ENCODE measurements around the gene ATP8A2. TPM values are rescaled to one million over a fixed set of nuclear protein-coding genes. Genes with fewer than 3 reads are reported as not detected.

The ATP8A2 gene
- total and polyA plus RNA-seq, 2 of the 8 experiments (the other 6 are each of a cell fraction or from before 2014, with no cell fraction given) = 2.4 to 8.3 TPM

DNA sequence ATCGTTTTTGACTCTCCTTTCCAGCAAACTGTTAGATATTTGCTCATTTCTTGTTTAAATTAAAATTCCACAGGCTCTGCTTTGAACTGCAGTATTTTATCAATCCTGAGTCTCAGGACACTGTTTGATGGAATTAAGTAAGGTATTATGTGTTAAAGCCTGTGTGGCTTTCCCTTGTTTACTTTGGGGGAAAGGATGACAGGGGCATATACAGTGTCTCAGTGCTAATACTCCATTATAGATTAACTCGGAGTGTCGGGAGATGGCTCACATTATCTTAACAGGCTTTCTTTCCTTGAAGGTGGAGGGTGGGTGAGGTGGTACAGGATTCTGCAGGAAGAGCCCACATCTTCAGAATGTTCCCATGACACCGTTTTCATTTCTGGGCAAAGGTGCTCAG, 595.4 kb downstream of the ATP8A2 start:
- Histone ChIP-seq H2AFZ (ENCODE audit: low read length) (no peak overlapping the region), H3K4me2 (ENCODE audit: insufficient read depth in 1 of 2, low read depth in 2 of 2, low read length in 2 of 2) (no peak overlapping the region)
- CTCF ChIA-PET (ENCODE audit: partially characterized antibody) = no interaction called here
- TF ChIP-seq CTCF (IDR thresholded peaks at IDR 0.05; ENCODE audit: control extremely low read depth in 1 of 3, insufficient read depth in 1 of 3, low read depth in 1 of 3, low read length in 3 of 3) (no peak), NANOG (IDR thresholded peaks at IDR 0.05; ENCODE audit: insufficient read depth, low read depth, low read length, poor library complexity, severe bottlenecking) (no peak), SUZ12 (IDR thresholded peaks at IDR 0.05; ENCODE audit: low read length) (no peak), SP2 (IDR thresholded peaks at IDR 0.05; ENCODE audit: low read length) (no peak), RXRA (IDR thresholded peaks at IDR 0.05; ENCODE audit: insufficient read depth, low read depth, low read length) (no peak), POLR2AphosphoS5 (IDR thresholded peaks at IDR 0.05; ENCODE audit: low read depth, low read length) (no peak), CHD2 (IDR thresholded peaks at IDR 0.05; ENCODE audit: low read length) (no peak), CHD1 (IDR thresholded peaks at IDR 0.05; ENCODE audit: low read depth, low read length) (no peak), POU5F1 (IDR thresholded peaks at IDR 0.05; ENCODE audit: low read depth, low read length) (no peak), SIRT6 (IDR thresholded peaks at IDR 0.05; ENCODE audit: low read length) (no peak), CTBP2 (IDR thresholded peaks at IDR 0.05; ENCODE audit: borderline replicate concordance, insufficient read depth, insufficient read length, low read length) (no peak)
- TF ChIP-seq, protein P1, sequence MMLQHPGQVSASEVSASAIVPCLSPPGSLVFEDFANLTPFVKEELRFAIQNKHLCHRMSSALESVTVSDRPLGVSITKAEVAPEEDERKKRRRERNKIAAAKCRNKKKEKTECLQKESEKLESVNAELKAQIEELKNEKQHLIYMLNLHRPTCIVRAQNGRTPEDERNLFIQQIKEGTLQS (IDR thresholded peaks at IDR 0.05; ENCODE audit: insufficient read depth, low read depth, low read length) = no peak

More for the DNA sequence above, 595.4 kb downstream of the ATP8A2 start:
- Histone ChIP-seq H4K20me1 (replicated peaks in 1 of 2; ENCODE audit: control insufficient read depth in 1 of 2, insufficient read depth in 2 of 2, low read length in 2 of 2) (no peaks in the 10 kb centered on the region), H3K79me1 (ENCODE audit: low read depth, low read length) (no peaks in the 10 kb centered on the region), H3K23me2 (ENCODE audit: low read depth, low read length) (no peaks in the 10 kb centered on the region), H2BK120ac (replicated peaks; ENCODE audit: low read depth, low read length) (no peak overlapping the region), H2BK15ac (ENCODE audit: low read length) (no peak overlapping the region), H3K9ac (replicated peaks in 1 of 4; ENCODE audit: extremely low read depth in 1 of 4, low read depth in 3 of 4, low read length in 3 of 4) (no peak overlapping the region), H3K36me3 (ENCODE audit: control insufficient read depth in 2 of 4, insufficient read depth in 4 of 4, low read length in 3 of 4) (no peaks in the 10 kb centered on the region), H3K27ac (ENCODE audit: low read depth, low read length) (no peak overlapping the region), H3K4ac (replicated peaks; ENCODE audit: insufficient read length, low read depth, low read length) (no peak overlapping the region), H3K18ac (ENCODE audit: extremely low read depth, low read length) (no peak overlapping the region), H3K4me3 (ENCODE audit: extremely low read depth in 1 of 4, insufficient read depth in 2 of 4, low read depth in 3 of 4, low read length in 4 of 4) (no peak overlapping the region), H3K4me1 (replicated peaks in 1 of 4; ENCODE audit: control insufficient read depth in 3 of 4, insufficient read depth in 4 of 4, low read length in 3 of 4) (peaks cover 10 to 15% (median 14%) of the 10 kb centered on the region in 4 experiments), H3K56ac (replicated peaks; ENCODE audit: insufficient read length, low read depth, low read length) (no peak overlapping the region), H3K27me3 (replicated peaks in 1 of 4; ENCODE audit: control insufficient read depth in 3 of 4, extremely low read depth in 1 of 4, insufficient read depth in 3 of 4, low read length in 3 of 4) (peaks cover 0 to 4% (median 2%) of the 10 kb centered on the region in 4 experiments; a peak in 4 of 7 replicates), H4K8ac (ENCODE audit: extremely low read depth, insufficient read depth, low read length) (no peak overlapping the region), H3K14ac (ENCODE audit: insufficient read length) (no peak overlapping the region), H3K79me2 (ENCODE audit: control insufficient read depth in 1 of 2, insufficient read depth in 2 of 2, low read length in 2 of 2) (no peaks in the 10 kb centered on the region), H2AK5ac (ENCODE audit: low read depth, low read length) (no peak overlapping the region), H2BK20ac (ENCODE audit: low read length) (no peak overlapping the region; the same call in 1 of the 2 replicates), H4K5ac (ENCODE audit: insufficient read length, low read depth, low read length) (no peak overlapping the region), H3K9me3 (ENCODE audit: insufficient read depth in 2 of 2, low read depth in 1 of 2, low read length in 1 of 2) (no peaks in the 10 kb centered on the region), H2BK12ac (ENCODE audit: low read depth, low read length) (no peak overlapping the region), H3K23ac (ENCODE audit: insufficient read length) (no peak overlapping the region), H4K91ac (replicated peaks; ENCODE audit: insufficient read length, low read length) (no peak overlapping the region), H2BK5ac (ENCODE audit: low read depth, low read length) (no peak overlapping the region)
- POLR2A ChIA-PET (ENCODE audit: partially characterized antibody) = interaction anchor here (1.7 kb wide), 1 partner anchor 85 kb away, joined by 3 read pairs; the partner anchor contains the start of gene SHISA2
- WGBS, 2 experiments (ENCODE audit: extremely low coverage in 1 of 2, insufficient coverage in 1 of 2, insufficient read length in 1 of 2, insufficient replicate concordance in 2 of 2, low coverage in 1 of 2, low lambda C conversion rate in 2 of 2, missing lambda C conversion rate in 1 of 2) = 91% methylated on average over 4 of the region's 4 CpGs; no CpG with 5 or more reads in 1 of the 2 experiments
- no peak for FAIRE-seq
- no peak for DNase-seq (ENCODE audit: low read depth in 1 of 2, low spot score in 2 of 2)

All from H1 (cell line).